Measurements from ENCODE around the gene CHMP3.

The CHMP3 gene

DNA sequence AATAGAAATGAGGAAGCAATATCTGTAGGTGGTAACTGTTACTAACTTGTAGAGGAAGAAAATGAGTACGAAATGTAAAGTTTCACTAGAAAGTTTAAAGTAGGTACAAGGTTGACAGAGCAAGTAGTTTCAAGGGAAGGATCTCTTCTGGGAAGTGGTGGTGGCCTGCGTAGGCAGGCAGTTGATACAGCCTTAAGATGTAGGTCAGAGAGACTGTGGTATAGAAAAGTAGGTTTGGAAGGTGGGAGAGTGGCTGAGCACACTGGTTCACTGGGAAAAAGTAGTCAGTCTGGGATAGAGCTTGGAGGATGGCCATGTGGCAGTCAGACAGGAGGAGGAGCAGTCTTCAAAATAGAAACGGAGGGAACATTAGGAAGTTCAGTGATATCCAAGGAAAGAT is 98.6 kb downstream of the CHMP3 start:
- TF ChIP-seq GATA3 (IDR thresholded peaks at IDR 0.05; ENCODE audit: low read depth, low read length) (no peak), GATA2 (IDR thresholded peaks at IDR 0.05; ENCODE audit: low read depth, low read length) (no peak)

GRCh38 chr2:86461042-86461743 is 102.0 kb downstream of the CHMP3 start:
- no peak for TF ChIP-seq GATA3 (IDR thresholded peaks at IDR 0.05; ENCODE audit: low read depth, low read length)
- no peak for TF ChIP-seq GATA2 (IDR thresholded peaks at IDR 0.05; ENCODE audit: low read depth, low read length)

DNA sequence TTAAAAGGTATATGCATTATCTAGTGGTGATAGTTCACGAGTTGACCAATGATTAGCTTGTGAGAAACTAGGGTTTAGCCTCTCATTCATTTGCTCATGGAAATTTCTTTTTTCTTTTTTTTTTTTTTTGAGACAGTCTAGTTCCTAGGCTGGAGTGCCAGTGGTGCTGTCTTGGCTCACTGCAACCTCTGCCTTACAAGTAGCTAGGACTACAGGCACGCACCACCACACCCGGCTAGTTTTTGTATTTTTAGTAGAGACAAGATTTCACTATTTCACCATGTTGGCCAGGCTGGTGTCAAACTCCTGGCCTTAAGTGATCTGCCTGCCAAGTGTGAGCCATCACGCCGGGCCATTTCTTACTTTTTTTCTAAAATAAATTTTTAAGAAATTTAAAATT is 108.1 kb downstream of the CHMP3 start:
- TF ChIP-seq GATA2 (IDR thresholded peaks at IDR 0.05; ENCODE audit: low read depth, low read length) (no peak), GATA3 (IDR thresholded peaks at IDR 0.05; ENCODE audit: low read depth, low read length) (no peak)

GRCh38 chr2:86454238-86454637 is 109.0 kb downstream of the CHMP3 start:
- TF ChIP-seq GATA2 (IDR thresholded peaks at IDR 0.05; ENCODE audit: low read depth, low read length), result no peak
- no peak for TF ChIP-seq GATA3 (IDR thresholded peaks at IDR 0.05; ENCODE audit: low read depth, low read length)

GRCh38 chr2:86453836-86454235 is 109.4 kb downstream of the CHMP3 start:
- TF ChIP-seq GATA3 (IDR thresholded peaks at IDR 0.05; ENCODE audit: low read depth, low read length) (no peak), GATA2 (IDR thresholded peaks at IDR 0.05; ENCODE audit: low read depth, low read length) (no peak)
